H9 (cell line): ENCODE results near the gene ACOXL. TPM values are rescaled to one million over a fixed set of nuclear protein-coding genes. Genes with fewer than 3 reads are reported as not detected.

Experiments
- DNase-seq: peaks from one replicate; pipeline ENCODE4 v3.0.0-alpha.2; 2017
- H2AFZ ChIP-seq: one replicate; pipeline ENCODE4 v1.6.1; 2013; ENCODE audit warnings: mild to moderate bottlenecking, low read length, control low read depth, moderate library complexity
- H2AK5ac ChIP-seq: 2 replicates; pipeline ENCODE4 v1.6.1; 2013; ENCODE audit warnings: low read length, control low read depth, mixed read lengths; ENCODE audit not compliant: insufficient read length
- H2BK120ac ChIP-seq: one replicate; pipeline ENCODE4 v1.6.1; 2013; ENCODE audit warnings: low read depth, mild to moderate bottlenecking, low read length, control low read depth, inconsistent platforms; ENCODE audit not compliant: poor library complexity, severe bottlenecking
- H2BK12ac ChIP-seq: 2 replicates; pipeline ENCODE4 v1.6.1; 2013; ENCODE audit warnings: low read length, control low read depth, mixed read lengths, low read depth; ENCODE audit not compliant: insufficient read length
- H2BK15ac ChIP-seq: 2 replicates; pipeline ENCODE4 v1.6.1; 2013; ENCODE audit warnings: low read depth, low read length, control low read depth
- H2BK20ac ChIP-seq: one replicate; pipeline ENCODE4 v1.6.1; 2013; ENCODE audit warnings: low read depth, mild to moderate bottlenecking, low read length, control low read depth, inconsistent platforms; ENCODE audit not compliant: poor library complexity, severe bottlenecking
- H2BK5ac ChIP-seq: 2 replicates; pipeline ENCODE4 v1.6.1; 2013; ENCODE audit warnings: low read length, control low read depth, mixed read lengths; ENCODE audit not compliant: insufficient read length
- H3K14ac ChIP-seq: 2 replicates; pipeline ENCODE4 v1.6.1; 2013; ENCODE audit warnings: low read length, control low read depth; ENCODE audit not compliant: insufficient read depth
- H3K18ac ChIP-seq: 2 replicates; pipeline ENCODE4 v1.6.1; 2013; ENCODE audit warnings: low read depth, mild to moderate bottlenecking, mixed read lengths, low read length, control low read depth; ENCODE audit not compliant: insufficient read length
- H3K23ac ChIP-seq: 2 replicates; pipeline ENCODE4 v1.6.1; 2013; ENCODE audit warnings: low read length, control low read depth, mixed read lengths, low read depth; ENCODE audit not compliant: insufficient read length
- H3K23me2 ChIP-seq: 2 replicates; pipeline ENCODE4 v1.6.1; 2013; ENCODE audit warnings: low read depth, mild to moderate bottlenecking, mixed read lengths, low read length, control low read depth; ENCODE audit not compliant: insufficient read length, poor library complexity, severe bottlenecking
- H3K27ac ChIP-seq: 2 replicates; pipeline ENCODE4 v1.5.1; 2013; ENCODE audit warnings: low read length, control low read depth, mixed read lengths, low read depth; ENCODE audit not compliant: insufficient read length
- H3K27me3 ChIP-seq: 2 replicates; pipeline ENCODE4 v1.6.1; 2013; ENCODE audit warnings: low read length, control low read depth, inconsistent platforms; ENCODE audit not compliant: insufficient read depth
- H3K4ac ChIP-seq: 2 replicates; pipeline ENCODE4 v1.6.1; 2013; ENCODE audit warnings: low read depth, mild to moderate bottlenecking, control low read depth, inconsistent platforms, low read length, moderate library complexity
- H3K4me1 ChIP-seq: 2 replicates; pipeline ENCODE4 v1.6.1; 2013; ENCODE audit warnings: low read length, control low read depth, inconsistent platforms; ENCODE audit not compliant: insufficient read depth
- H3K4me2 ChIP-seq: 2 replicates; pipeline ENCODE4 v1.6.1; 2013; ENCODE audit warnings: low read length, control low read depth, mixed read lengths; ENCODE audit not compliant: insufficient read length, insufficient read depth
- H3K56ac ChIP-seq: 2 replicates; pipeline ENCODE4 v1.6.1; 2013; ENCODE audit warnings: low read depth, mild to moderate bottlenecking, mixed read lengths, low read length, control low read depth; ENCODE audit not compliant: insufficient read length
- H3K79me1 ChIP-seq: 2 replicates; pipeline ENCODE4 v1.6.1; 2013; ENCODE audit warnings: low read depth, mild to moderate bottlenecking, moderate library complexity, low read length, control low read depth, inconsistent platforms; ENCODE audit not compliant: insufficient read depth, poor library complexity, severe bottlenecking
- H3K79me2 ChIP-seq: 2 replicates; pipeline ENCODE4 v1.6.1; 2013; ENCODE audit warnings: low read length, control low read depth, inconsistent platforms; ENCODE audit not compliant: insufficient read depth
- H3K9ac ChIP-seq: 2 replicates; pipeline ENCODE4 v1.6.1; 2013; ENCODE audit warnings: low read length, control low read depth, mixed read lengths; ENCODE audit not compliant: insufficient read length; ENCODE audit errors: extremely low read depth
- H3K9me3 ChIP-seq: one replicate; pipeline ENCODE4 v1.6.1; 2013; ENCODE audit warnings: low read depth, low read length, inconsistent platforms; ENCODE audit not compliant: control insufficient read depth
- H3T11ph ChIP-seq: one replicate; pipeline ENCODE4 v1.6.1; 2013; ENCODE audit warnings: mild to moderate bottlenecking, low read length, control low read depth, inconsistent platforms
- H4K20me1 ChIP-seq: one replicate; pipeline ENCODE4 v1.6.1; 2013; ENCODE audit not compliant: control insufficient read depth, insufficient read length, insufficient read depth
- H4K5ac ChIP-seq: 2 replicates; pipeline ENCODE4 v1.6.1; 2013; ENCODE audit warnings: low read depth, mild to moderate bottlenecking, mixed read lengths, low read length, control low read depth; ENCODE audit not compliant: insufficient read length
- H4K8ac ChIP-seq: replicated peaks from 2 replicates; pipeline ENCODE4 v1.6.1; 2013; ENCODE audit warnings: low read length, control low read depth, mixed read lengths, low read depth; ENCODE audit not compliant: insufficient read length
- H4K91ac ChIP-seq: 2 replicates; pipeline ENCODE4 v1.6.1; 2013; ENCODE audit warnings: low read depth, mild to moderate bottlenecking, moderate library complexity, mixed read lengths, low read length, control low read depth; ENCODE audit not compliant: insufficient read length
- H3K27ac Mint-ChIP-seq, 3 experiments: 2 replicates in 2 of 3; 3 replicates in 1 of 3; pipeline ENCODE4 v1.8.0; 2020 to 2021; ENCODE audit warnings: mixed read lengths in 3 of 3, mild to moderate bottlenecking in 1 of 3, moderate library complexity in 1 of 3
- H3K27me3 Mint-ChIP-seq: 2 replicates; pipeline ENCODE4 v1.8.0; 2021; ENCODE audit warnings: low read depth, mild to moderate bottlenecking, moderate library complexity, mixed read lengths
- H3K36me3 Mint-ChIP-seq, 3 experiments: 2 replicates in 2 of 3; 3 replicates in 1 of 3; pipeline ENCODE4 v1.8.0; 2020 to 2021; ENCODE audit warnings: low read depth in 3 of 3, mixed read lengths in 3 of 3; ENCODE audit not compliant: insufficient read depth in 1 of 3
- H3K4me1 Mint-ChIP-seq, 2 experiments: 2 replicates each; pipeline ENCODE4 v1.8.0; 2020; ENCODE audit warnings: mixed read lengths in 2 of 2
- H3K4me3 Mint-ChIP-seq, 2 experiments: 2 replicates in 1 of 2; 3 replicates in 1 of 2; pipeline ENCODE4 v1.8.0; 2020 to 2021; ENCODE audit warnings: mild to moderate bottlenecking in 2 of 2, mixed read lengths in 2 of 2, moderate library complexity in 1 of 2
- H3K9me3 Mint-ChIP-seq, 2 experiments: 2 replicates in 1 of 2; 3 replicates in 1 of 2; pipeline ENCODE4 v1.8.0; 2020; ENCODE audit warnings: mild to moderate bottlenecking in 2 of 2, mixed read lengths in 2 of 2, moderate library complexity in 1 of 2
- CTCF ChIP-seq: fragments of 200-600 bp; sonication (generic); conservative IDR thresholded peaks from 3 replicates; pipeline ENCODE4 v1.8.0; 2021; ENCODE audit warnings: antibody characterized with exemption, mild to moderate bottlenecking
- WGBS: extraction: QIAGEN DNeasy Blood & Tissue Kit; methylation state at CpG from one replicate; pipeline ENCODE4 v1.1.7; 2013; ENCODE audit warnings: missing lambda C conversion rate, low lambda C conversion rate, mixed read lengths; ENCODE audit not compliant: insufficient read length; ENCODE audit errors: extremely low coverage; 5-methylcytosine and 5-hydroxymethylcytosine counted together
- total RNA-seq: library from RNA; stranded (reverse); gene quantifications from 2 replicates; pipeline ENCODE4 v1.2.1, GENCODE V29; 2021

ACOXL gene
- total RNA-seq, 1 experiment from 2014 or later = 37.6 TPM

GRCh38 chr2:110864731-110865130 is 132.4 kb downstream of the ACOXL start:
- Histone ChIP-seq H3K27me3 (no peaks in the 10 kb centered on the region), H2BK15ac (no peak overlapping the region), H2AFZ (no peak overlapping the region), H3K18ac (no peak overlapping the region), H3K9me3 (no peaks in the 10 kb centered on the region), H2BK120ac (no peak overlapping the region), H4K8ac (no peak overlapping the region), H2BK12ac (no peak overlapping the region), H3K56ac (no peak overlapping the region), H3K4me2 (no peak overlapping the region), H3T11ph (no peak overlapping the region), H3K4ac (no peak overlapping the region), H3K23me2 (no peaks in the 10 kb centered on the region), H3K79me1 (no peaks in the 10 kb centered on the region), H3K14ac (no peak overlapping the region; the same call in 1 of the 2 replicates), H4K91ac (no peak overlapping the region), H3K27ac (no peak overlapping the region), H4K20me1 (no peaks in the 10 kb centered on the region), H3K79me2 (no peaks in the 10 kb centered on the region), H3K9ac (no peak overlapping the region), H3K4me1 (peaks cover 4% of the 10 kb centered on the region; the same call in 1 of the 2 replicates), H3K23ac (no peak overlapping the region), H2BK5ac (no peak overlapping the region), H2BK20ac (no peak overlapping the region), H2AK5ac (no peak overlapping the region), H4K5ac (no peak overlapping the region)
- TF ChIP-seq CTCF = no peak
- Mint-ChIP-seq H3K36me3 (peaks cover 2 to 23% (median 22%) of the 10 kb centered on the region in 3 experiments; a peak in 4 of 7 replicates), H3K4me3 (no peak overlapping the region), H3K27ac (peak overlapping the region in 2 of 3 experiments; percentile 22 to 75; a peak in 2 of 7 replicates), H3K27me3 (no peaks in the 10 kb centered on the region; the same call in 1 of the 2 replicates), H3K4me1 (peaks cover 25 to 57% of the 10 kb centered on the region in 2 experiments), H3K9me3 (no peaks in the 10 kb centered on the region)
- no CpG with 5 or more reads among the region's 5 CpGs for WGBS
- DNase-seq = no peak
